Measurements from ENCODE around the gene DOK7. TPM values are rescaled to one million over a fixed set of nuclear protein-coding genes. Genes with fewer than 3 reads are reported as not detected.

The DOK7 gene
- total RNA-seq, 1 donor from 2014 or later: not detected

- H3K27ac Mint-ChIP-seq: no peak overlapping the region
- DNase-seq: peak; percentile 92
- no peaks in the 10 kb centered on the region for H3K4me1 Mint-ChIP-seq
- no peaks in the 10 kb centered on the region for H3K9me3 Mint-ChIP-seq
- intact Hi-C loops (cut with micrococcal nuclease): loop anchor here (1.0 kb wide), 2 partner anchors 97 to 337 kb away; no protein-coding TSS in a partner anchor
- no peak overlapping the region for H3K4me3 Mint-ChIP-seq
- no peaks in the 10 kb centered on the region for H3K27me3 Mint-ChIP-seq
- H3K36me3 Mint-ChIP-seq (ENCODE audit: low read depth): no peaks in the 10 kb centered on the region
These were observed 20.0 kb upstream of the DOK7 start for GRCh38 chr4:3442959-3443749.

GRCh38 chr4:3443750-3444309, 19.3 kb upstream of the DOK7 start:
- H3K4me3 Mint-ChIP-seq: no peak overlapping the region
- H3K27me3 Mint-ChIP-seq: no peaks in the 10 kb centered on the region

GRCh38 chr4:3444351-3445110, 18.6 kb upstream of the DOK7 start:
- H3K27ac Mint-ChIP-seq: no peak overlapping the region

More at GRCh38 chr4:3443750-3444309, 19.3 kb upstream of the DOK7 start:
- intact Hi-C loops (cut with micrococcal nuclease): loop anchor here (1.0 kb wide), 2 partner anchors 98 to 338 kb away; no protein-coding TSS in a partner anchor
- no peak for DNase-seq
- H3K4me1 Mint-ChIP-seq: no peaks in the 10 kb centered on the region
- no peak overlapping the region for H3K27ac Mint-ChIP-seq
- H3K36me3 Mint-ChIP-seq (ENCODE audit: low read depth): no peaks in the 10 kb centered on the region
- no peaks in the 10 kb centered on the region for H3K9me3 Mint-ChIP-seq

GRCh38 chr4:3445111-3445820, 17.8 kb upstream of the DOK7 start:
- Mint-ChIP-seq H3K4me1 (no peaks in the 10 kb centered on the region), H3K4me3 (no peak overlapping the region), H3K9me3 (no peaks in the 10 kb centered on the region), H3K27ac (no peak overlapping the region), H3K27me3 (no peaks in the 10 kb centered on the region), H3K36me3 (ENCODE audit: low read depth) (no peaks in the 10 kb centered on the region)
- intact Hi-C loops (cut with micrococcal nuclease): no loop called here
- no peak for DNase-seq

More at GRCh38 chr4:3444351-3445110, 18.6 kb upstream of the DOK7 start:
- H3K36me3 Mint-ChIP-seq (ENCODE audit: low read depth): no peaks in the 10 kb centered on the region
- H3K9me3 Mint-ChIP-seq: no peaks in the 10 kb centered on the region
- no peaks in the 10 kb centered on the region for H3K4me1 Mint-ChIP-seq
- DNase-seq: no peak
- H3K27me3 Mint-ChIP-seq: no peaks in the 10 kb centered on the region
- intact Hi-C loops (cut with micrococcal nuclease): no loop called here
- no peak overlapping the region for H3K4me3 Mint-ChIP-seq

- no peaks in the 10 kb centered on the region for H3K4me1 Mint-ChIP-seq
- intact Hi-C loops (cut with micrococcal nuclease): no loop called here
- no peaks in the 10 kb centered on the region for H3K9me3 Mint-ChIP-seq
- H3K27me3 Mint-ChIP-seq: no peaks in the 10 kb centered on the region
- no peak overlapping the region for H3K4me3 Mint-ChIP-seq
- no peaks in the 10 kb centered on the region for H3K36me3 Mint-ChIP-seq (ENCODE audit: low read depth)
- DNase-seq: no peak
- no peak overlapping the region for H3K27ac Mint-ChIP-seq
These were observed 17.1 kb upstream of the DOK7 start for GRCh38 chr4:3445829-3446545.

GRCh38 chr4:3446631-3447320, 16.3 kb upstream of the DOK7 start:
- DNase-seq: no peak
- intact Hi-C loops (cut with micrococcal nuclease): no loop called here
- no peaks in the 10 kb centered on the region for H3K4me1 Mint-ChIP-seq
- no peaks in the 10 kb centered on the region for H3K27me3 Mint-ChIP-seq
- no peak overlapping the region for H3K4me3 Mint-ChIP-seq
- no peak overlapping the region for H3K27ac Mint-ChIP-seq
- H3K9me3 Mint-ChIP-seq: no peaks in the 10 kb centered on the region
- H3K36me3 Mint-ChIP-seq (ENCODE audit: low read depth): no peaks in the 10 kb centered on the region

- Mint-ChIP-seq H3K9me3 (no peaks in the 10 kb centered on the region), H3K4me1 (no peaks in the 10 kb centered on the region), H3K27ac (no peak overlapping the region), H3K4me3 (no peak overlapping the region), H3K27me3 (no peaks in the 10 kb centered on the region), H3K36me3 (ENCODE audit: low read depth) (no peaks in the 10 kb centered on the region)
- intact Hi-C loops (cut with micrococcal nuclease): no loop called here
- DNase-seq: no peak
These were observed 15.4 kb upstream of the DOK7 start for GRCh38 chr4:3447431-3448395.

GRCh38 chr4:3449047-3449573, 14.0 kb upstream of the DOK7 start:
- intact Hi-C loops (cut with micrococcal nuclease): no loop called here

GRCh38 chr4:3449574-3450534, 13.3 kb upstream of the DOK7 start:
- no peak overlapping the region for H3K27ac Mint-ChIP-seq
- no peak for DNase-seq
- intact Hi-C loops (cut with micrococcal nuclease): no loop called here
- no peaks in the 10 kb centered on the region for H3K27me3 Mint-ChIP-seq
- no peak overlapping the region for H3K4me3 Mint-ChIP-seq
- H3K36me3 Mint-ChIP-seq (ENCODE audit: low read depth): no peaks in the 10 kb centered on the region
- H3K9me3 Mint-ChIP-seq: no peaks in the 10 kb centered on the region
- no peaks in the 10 kb centered on the region for H3K4me1 Mint-ChIP-seq

More at GRCh38 chr4:3449047-3449573, 14.0 kb upstream of the DOK7 start:
- Mint-ChIP-seq H3K36me3 (ENCODE audit: low read depth) (no peaks in the 10 kb centered on the region), H3K27ac (no peak overlapping the region), H3K9me3 (no peaks in the 10 kb centered on the region), H3K4me1 (no peaks in the 10 kb centered on the region), H3K4me3 (no peak overlapping the region), H3K27me3 (no peaks in the 10 kb centered on the region)
- no peak for DNase-seq

- Mint-ChIP-seq H3K27ac (no peak overlapping the region), H3K36me3 (ENCODE audit: low read depth) (no peaks in the 10 kb centered on the region), H3K9me3 (peaks cover 7% of the 10 kb centered on the region), H3K4me1 (no peaks in the 10 kb centered on the region), H3K4me3 (no peak overlapping the region), H3K27me3 (no peaks in the 10 kb centered on the region)
- DNase-seq: no peak
- intact Hi-C loops (cut with micrococcal nuclease): no loop called here
These were observed 12.5 kb upstream of the DOK7 start for GRCh38 chr4:3450643-3451042.

GRCh38 chr4:3451956-3452355, 11.2 kb upstream of the DOK7 start:
- H3K27ac Mint-ChIP-seq: no peak overlapping the region
- no peaks in the 10 kb centered on the region for H3K27me3 Mint-ChIP-seq
- no peak for DNase-seq
- H3K4me3 Mint-ChIP-seq: no peak overlapping the region
- intact Hi-C loops (cut with micrococcal nuclease): no loop called here
- H3K4me1 Mint-ChIP-seq: no peaks in the 10 kb centered on the region
- no peaks in the 10 kb centered on the region for H3K36me3 Mint-ChIP-seq (ENCODE audit: low read depth)
- peaks cover 7% of the 10 kb centered on the region for H3K9me3 Mint-ChIP-seq
